Measurements from ENCODE around the gene ALDH4A1. TPM values are rescaled to one million over a fixed set of nuclear protein-coding genes. Genes with fewer than 3 reads are reported as not detected.

ALDH4A1 gene
- total and polyA plus RNA-seq, 2 donors = 12.3 to 24.6 TPM

DNA sequence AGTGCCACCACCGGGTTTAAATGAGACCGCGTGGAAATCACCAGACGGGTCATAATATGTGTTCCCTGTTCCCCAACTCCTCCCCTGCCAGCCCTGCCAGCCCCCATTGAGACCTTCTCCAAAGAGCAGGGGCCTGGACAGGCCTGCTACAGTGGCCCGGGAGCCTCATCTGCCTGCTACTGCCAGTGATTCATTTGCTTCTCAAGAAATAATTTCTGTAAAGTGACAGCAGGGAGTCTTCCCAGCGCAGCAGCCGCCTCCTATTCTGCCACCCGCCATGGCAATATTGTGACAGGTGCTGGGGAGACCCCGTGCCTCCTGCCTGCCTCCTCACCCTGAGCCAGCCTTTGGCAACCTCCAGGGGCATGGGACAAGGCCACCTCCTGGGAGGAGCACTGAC, 45.2 kb upstream of the ALDH4A1 start:
- Histone ChIP-seq H3K4me3 (ENCODE audit: low read length in 2 of 2) (no peak overlapping the region), H3K27ac (ENCODE audit: low read depth in 1 of 2, low read length in 1 of 2) (no peak overlapping the region), H3K27me3 (ENCODE audit: control insufficient read depth in 2 of 2, insufficient read depth in 1 of 2, low read length in 1 of 2) (no peaks in the 10 kb centered on the region), H3K4me1 (ENCODE audit: control insufficient read depth in 2 of 2, insufficient read depth in 2 of 2, low read length in 2 of 2) (peaks cover 57 to 76% of the 10 kb centered on the region in 2 donors), H3K36me3 (ENCODE audit: control insufficient read depth in 2 of 2, insufficient read depth in 2 of 2, low read length in 1 of 2) (peaks cover 0 to 4% of the 10 kb centered on the region in 2 donors), H3K9me3 (ENCODE audit: control insufficient read depth in 2 of 2, insufficient read depth in 1 of 2, low read length in 1 of 2) (no peaks in the 10 kb centered on the region)
- no peak for DNase-seq (ENCODE audit: low read depth in 6 of 9, low spot score in 9 of 9)
- 87% methylated on average over 9 of the region's 9 CpGs for WGBS

DNA sequence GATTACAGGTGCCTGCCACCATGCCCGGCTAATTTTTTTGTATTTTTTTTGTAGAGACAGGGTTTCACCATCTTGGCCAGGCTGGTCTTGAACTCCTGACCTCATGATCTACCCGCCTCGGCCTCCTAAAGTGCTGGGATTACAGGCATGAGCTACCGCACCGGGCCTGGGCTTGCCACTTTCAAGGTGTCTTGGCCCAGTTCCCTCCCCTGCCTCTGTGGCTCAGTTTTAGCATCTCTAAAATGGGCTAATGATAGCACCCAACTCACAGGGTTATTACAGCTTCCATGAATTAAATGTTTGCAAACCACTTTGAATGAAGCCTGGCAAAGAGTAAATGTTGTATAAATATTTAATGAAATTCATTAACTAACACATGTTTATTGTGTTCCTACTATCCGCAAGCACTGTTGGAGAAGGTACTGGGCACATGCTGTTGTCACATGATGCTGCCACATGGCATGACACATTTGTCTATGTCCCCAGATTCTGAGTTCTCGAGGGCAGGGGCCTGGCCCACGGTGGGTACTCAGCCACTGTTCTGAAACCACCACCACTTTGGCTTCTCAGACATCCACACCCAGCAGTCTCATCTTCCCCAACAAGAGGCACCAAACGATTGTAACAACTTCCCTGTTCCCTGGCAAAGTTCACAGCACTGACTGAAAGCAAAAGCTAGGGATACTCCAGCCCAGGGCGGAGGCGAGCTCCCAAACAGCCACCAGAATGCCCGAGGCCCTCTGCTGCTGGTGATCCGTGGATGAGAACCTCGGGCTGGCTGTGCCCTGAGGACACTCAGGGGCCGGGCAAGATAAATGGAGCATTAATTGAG, 44.4 kb upstream of the ALDH4A1 start:
- Histone ChIP-seq H3K9me3 (ENCODE audit: control insufficient read depth in 2 of 2, insufficient read depth in 1 of 2, low read length in 1 of 2) (no peaks in the 10 kb centered on the region), H3K27ac (ENCODE audit: low read depth in 1 of 2, low read length in 1 of 2) (no peak overlapping the region), H3K27me3 (ENCODE audit: control insufficient read depth in 2 of 2, insufficient read depth in 1 of 2, low read length in 1 of 2) (no peaks in the 10 kb centered on the region), H3K4me1 (ENCODE audit: control insufficient read depth in 2 of 2, insufficient read depth in 2 of 2, low read length in 2 of 2) (peaks cover 52 to 70% of the 10 kb centered on the region in 2 donors), H3K4me3 (ENCODE audit: low read length in 2 of 2) (no peak overlapping the region), H3K36me3 (ENCODE audit: control insufficient read depth in 2 of 2, insufficient read depth in 2 of 2, low read length in 1 of 2) (peaks cover 0 to 4% of the 10 kb centered on the region in 2 donors)
- 83% methylated on average over 15 of the region's 15 CpGs for WGBS
- no peak for DNase-seq (ENCODE audit: low read depth in 6 of 9, low spot score in 9 of 9)

DNA sequence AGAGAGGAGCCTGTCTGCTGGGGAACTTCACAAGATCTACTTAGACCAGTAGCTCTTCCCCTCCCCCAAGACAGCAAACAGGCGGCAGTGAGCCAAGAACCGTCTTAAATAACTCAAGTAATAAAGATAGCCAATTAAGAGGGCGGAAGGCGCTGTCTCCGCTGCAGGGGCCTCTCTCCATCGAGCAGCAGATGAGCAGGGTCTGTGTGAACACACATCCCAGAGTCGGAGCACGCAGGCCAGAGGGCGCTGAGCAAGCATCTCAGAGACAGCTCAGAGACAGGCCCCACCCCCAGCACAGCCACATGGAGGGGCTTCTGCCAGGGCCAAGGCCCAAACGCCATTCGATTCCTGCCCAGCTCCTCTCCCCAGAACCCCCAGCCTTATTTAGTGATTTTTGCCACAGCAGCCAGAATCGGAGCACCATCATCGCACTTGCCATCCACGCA, 43.1 kb upstream of the ALDH4A1 start:
- Histone ChIP-seq H3K36me3 (ENCODE audit: control insufficient read depth in 2 of 2, insufficient read depth in 2 of 2, low read length in 1 of 2) (peaks cover 0 to 4% of the 10 kb centered on the region in 2 donors), H3K4me1 (ENCODE audit: control insufficient read depth in 2 of 2, insufficient read depth in 2 of 2, low read length in 2 of 2) (peaks cover 39 to 60% of the 10 kb centered on the region in 2 donors), H3K4me3 (ENCODE audit: low read length in 2 of 2) (no peak overlapping the region), H3K27me3 (ENCODE audit: control insufficient read depth in 2 of 2, insufficient read depth in 1 of 2, low read length in 1 of 2) (no peaks in the 10 kb centered on the region), H3K9me3 (ENCODE audit: control insufficient read depth in 2 of 2, insufficient read depth in 1 of 2, low read length in 1 of 2) (no peaks in the 10 kb centered on the region), H3K27ac (ENCODE audit: low read depth in 1 of 2, low read length in 1 of 2) (no peak overlapping the region)
- DNase-seq (ENCODE audit: low read depth in 6 of 9, low spot score in 9 of 9) = no peak
- WGBS = 77% methylated on average over 14 of the region's 14 CpGs

DNA sequence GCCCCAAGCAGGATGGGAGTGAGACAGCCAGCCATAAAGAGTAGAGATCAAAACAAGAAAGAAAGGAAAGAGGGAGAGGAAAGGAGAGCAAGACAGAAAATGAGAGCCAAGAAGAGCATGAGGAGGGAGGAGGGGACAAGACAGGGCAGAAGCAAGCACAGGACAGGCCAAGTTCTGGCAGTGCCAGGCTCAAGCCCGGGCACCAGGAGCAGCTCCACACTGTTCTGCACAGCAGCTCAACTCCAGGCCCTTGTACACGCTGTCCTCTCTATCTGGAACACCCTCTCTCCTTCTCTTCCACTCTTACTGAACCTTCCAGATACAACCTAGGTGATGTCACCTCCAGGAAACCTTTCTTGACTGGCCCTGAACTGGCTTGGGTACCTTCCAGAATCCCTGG, 42.5 kb upstream of the ALDH4A1 start:
- Histone ChIP-seq H3K4me3 (ENCODE audit: low read length in 2 of 2) (no peak overlapping the region), H3K9me3 (ENCODE audit: control insufficient read depth in 2 of 2, insufficient read depth in 1 of 2, low read length in 1 of 2) (no peaks in the 10 kb centered on the region), H3K4me1 (ENCODE audit: control insufficient read depth in 2 of 2, insufficient read depth in 2 of 2, low read length in 2 of 2) (peaks cover 33 to 58% of the 10 kb centered on the region in 2 donors), H3K27ac (ENCODE audit: low read depth in 1 of 2, low read length in 1 of 2) (no peak overlapping the region), H3K27me3 (ENCODE audit: control insufficient read depth in 2 of 2, insufficient read depth in 1 of 2, low read length in 1 of 2) (no peaks in the 10 kb centered on the region), H3K36me3 (ENCODE audit: control insufficient read depth in 2 of 2, insufficient read depth in 2 of 2, low read length in 1 of 2) (peaks cover 0 to 4% of the 10 kb centered on the region in 2 donors)
- DNase-seq (ENCODE audit: low read depth in 6 of 9, low spot score in 9 of 9) = no peak
- WGBS = 97% methylated on average over 2 of the region's 2 CpGs

DNA sequence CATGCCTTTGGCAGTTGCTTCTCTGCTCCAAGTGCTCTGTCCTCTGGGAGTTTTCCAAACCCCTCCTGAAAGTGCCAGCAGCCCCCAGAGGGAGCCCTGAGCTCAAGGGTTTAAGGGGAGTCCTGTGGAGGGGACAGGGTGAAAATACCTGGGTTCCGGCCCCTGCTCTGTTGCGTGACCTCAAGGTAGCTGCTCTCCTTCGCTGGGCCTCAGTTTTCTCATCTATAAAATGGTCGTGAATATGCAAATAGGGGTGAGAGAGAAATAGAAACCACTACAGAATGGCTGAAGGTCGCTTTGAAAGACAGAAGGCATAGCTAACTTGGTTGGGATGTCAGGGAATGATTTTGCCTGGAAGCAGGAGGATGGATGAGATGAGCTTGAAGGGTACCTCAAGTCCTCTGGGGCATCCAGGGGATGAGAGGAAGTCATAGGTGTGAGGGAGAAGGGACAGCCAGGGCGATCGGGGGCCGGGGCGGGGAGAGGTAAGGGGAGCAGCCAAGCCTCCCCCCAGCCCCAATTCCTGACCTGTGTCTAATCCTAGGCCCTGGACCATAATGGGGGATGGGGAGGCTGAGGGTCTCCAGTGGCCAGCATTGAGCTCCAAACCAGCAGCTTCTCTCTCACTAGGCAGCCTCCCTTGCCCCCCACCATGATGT, 41.7 kb upstream of the ALDH4A1 start:
- H3K27ac ChIP-seq (ENCODE audit: low read depth in 1 of 2, low read length in 1 of 2) = no peak overlapping the region
- 98% methylated on average over 9 of the region's 9 CpGs for WGBS
- H3K9me3 ChIP-seq (ENCODE audit: control insufficient read depth in 2 of 2, insufficient read depth in 1 of 2, low read length in 1 of 2) = no peaks in the 10 kb centered on the region
- peaks cover 25 to 55% of the 10 kb centered on the region in 2 donors for H3K4me1 ChIP-seq (ENCODE audit: control insufficient read depth in 2 of 2, insufficient read depth in 2 of 2, low read length in 2 of 2)
- DNase-seq (ENCODE audit: low read depth in 6 of 9, low spot score in 9 of 9) = no peak
- H3K36me3 ChIP-seq (ENCODE audit: control insufficient read depth in 2 of 2, insufficient read depth in 2 of 2, low read length in 1 of 2) = peaks cover 0 to 4% of the 10 kb centered on the region in 2 donors
- H3K4me3 ChIP-seq (ENCODE audit: low read length in 2 of 2) = no peak overlapping the region
- no peaks in the 10 kb centered on the region for H3K27me3 ChIP-seq (ENCODE audit: control insufficient read depth in 2 of 2, insufficient read depth in 1 of 2, low read length in 1 of 2)

DNA sequence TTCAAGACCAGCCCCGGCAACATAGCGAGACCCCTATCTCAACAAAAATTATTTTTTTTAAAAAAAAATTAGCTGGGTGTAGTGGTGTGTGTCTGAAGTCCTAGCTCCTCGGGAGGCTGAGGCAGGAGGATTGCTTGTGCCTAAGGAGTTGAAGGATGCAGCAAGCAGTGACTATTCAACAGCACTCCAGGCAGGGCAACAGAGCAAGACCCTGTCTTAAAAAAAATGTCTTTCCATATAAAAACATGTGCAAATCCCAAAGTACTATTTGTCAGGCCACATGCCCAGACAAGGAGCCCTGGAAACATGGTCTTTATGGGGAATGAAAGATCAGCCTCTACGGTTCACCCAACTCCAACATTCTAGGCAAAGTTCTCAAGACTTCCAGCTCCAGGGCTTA, 40.8 kb upstream of the ALDH4A1 start:
- Histone ChIP-seq H3K9me3 (ENCODE audit: control insufficient read depth in 2 of 2, insufficient read depth in 1 of 2, low read length in 1 of 2) (no peaks in the 10 kb centered on the region), H3K27me3 (ENCODE audit: control insufficient read depth in 2 of 2, insufficient read depth in 1 of 2, low read length in 1 of 2) (no peaks in the 10 kb centered on the region), H3K36me3 (ENCODE audit: control insufficient read depth in 2 of 2, insufficient read depth in 2 of 2, low read length in 1 of 2) (peaks cover 0 to 4% of the 10 kb centered on the region in 2 donors), H3K4me3 (ENCODE audit: low read length in 2 of 2) (no peak overlapping the region), H3K4me1 (ENCODE audit: control insufficient read depth in 2 of 2, insufficient read depth in 2 of 2, low read length in 2 of 2) (peaks cover 16 to 47% of the 10 kb centered on the region in 2 donors), H3K27ac (ENCODE audit: low read depth in 1 of 2, low read length in 1 of 2) (no peak overlapping the region)
- DNase-seq (ENCODE audit: low read depth in 6 of 9, low spot score in 9 of 9) = no peak
- 98% methylated on average over 4 of the region's 4 CpGs for WGBS

DNA sequence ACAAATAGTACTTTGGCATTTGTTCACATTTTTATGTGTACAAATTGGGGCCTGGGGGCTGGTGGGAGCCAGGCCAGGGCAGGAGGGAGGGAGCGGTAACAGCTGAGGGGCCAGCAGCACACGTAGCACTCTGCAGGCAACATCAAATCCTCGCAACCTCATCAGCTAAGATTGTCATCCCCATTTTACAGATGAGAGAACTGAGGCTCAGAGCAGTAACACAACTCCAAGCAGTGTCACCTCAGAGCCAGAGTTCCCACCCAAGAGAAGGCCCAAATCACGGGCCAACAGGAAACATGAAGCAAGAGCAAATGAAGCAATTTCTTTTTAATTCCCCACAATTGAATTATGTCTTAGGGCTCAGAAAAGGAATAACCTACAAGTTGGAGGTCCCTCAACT, 40.0 kb upstream of the ALDH4A1 start:
- 96% methylated on average over 4 of the region's 4 CpGs for WGBS
- Histone ChIP-seq H3K27ac (ENCODE audit: low read depth in 1 of 2, low read length in 1 of 2) (no peak overlapping the region), H3K9me3 (ENCODE audit: control insufficient read depth in 2 of 2, insufficient read depth in 1 of 2, low read length in 1 of 2) (no peaks in the 10 kb centered on the region), H3K4me3 (ENCODE audit: low read length in 2 of 2) (no peak overlapping the region), H3K4me1 (ENCODE audit: control insufficient read depth in 2 of 2, insufficient read depth in 2 of 2, low read length in 2 of 2) (peaks cover 8 to 38% of the 10 kb centered on the region in 2 donors), H3K27me3 (ENCODE audit: control insufficient read depth in 2 of 2, insufficient read depth in 1 of 2, low read length in 1 of 2) (no peaks in the 10 kb centered on the region), H3K36me3 (ENCODE audit: control insufficient read depth in 2 of 2, insufficient read depth in 2 of 2, low read length in 1 of 2) (peaks cover 0 to 4% of the 10 kb centered on the region in 2 donors)
- no peak for DNase-seq (ENCODE audit: low read depth in 6 of 9, low spot score in 9 of 9)

DNA sequence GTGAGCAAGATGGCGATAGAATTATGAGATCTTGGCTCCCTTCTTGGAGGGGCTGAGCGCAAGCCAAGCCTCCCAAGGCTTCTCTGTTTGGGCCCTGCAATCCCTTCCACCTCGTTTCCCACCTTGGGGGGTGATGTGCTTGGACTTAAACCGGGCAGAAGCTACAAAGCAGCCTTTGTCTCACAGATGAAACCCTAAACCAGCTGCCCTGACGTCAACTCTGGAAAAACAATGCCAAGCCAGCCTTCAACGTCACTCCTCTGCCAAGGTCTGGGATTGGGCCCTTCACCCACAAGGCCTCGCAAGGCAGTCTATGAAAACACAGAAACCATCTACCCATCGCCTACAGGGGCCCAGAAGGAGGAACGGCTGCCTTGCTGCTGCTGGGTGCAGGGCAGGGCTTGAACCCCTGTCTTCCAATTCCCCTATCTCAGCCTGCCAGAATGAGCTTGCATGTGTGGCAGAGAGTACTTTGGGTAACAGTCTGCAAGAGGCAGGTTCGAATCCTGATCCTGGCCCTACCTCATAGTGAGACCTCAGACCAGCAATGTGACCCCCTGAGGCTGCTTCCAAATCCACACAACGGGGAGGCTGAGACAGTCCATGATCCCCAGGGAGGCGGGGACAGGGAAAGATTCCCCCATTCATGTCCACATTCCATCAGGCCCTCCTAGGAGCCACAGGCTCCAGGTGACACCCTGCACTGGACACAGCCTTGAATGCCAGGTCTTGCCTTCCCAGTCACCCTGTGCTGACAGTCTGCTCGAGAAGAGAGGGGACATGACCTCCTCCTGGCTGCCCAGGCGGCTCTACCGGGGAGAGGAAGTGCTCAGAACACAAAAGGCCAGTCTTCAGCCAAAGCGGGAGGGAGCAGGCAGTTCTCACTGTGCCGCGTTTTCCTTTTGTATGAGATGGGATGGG, 39.1 kb upstream of the ALDH4A1 start:
- Histone ChIP-seq H3K36me3 (ENCODE audit: control insufficient read depth in 2 of 2, insufficient read depth in 2 of 2, low read length in 1 of 2) (peaks cover 0 to 4% of the 10 kb centered on the region in 2 donors), H3K27me3 (ENCODE audit: control insufficient read depth in 2 of 2, insufficient read depth in 1 of 2, low read length in 1 of 2) (no peaks in the 10 kb centered on the region), H3K4me3 (ENCODE audit: low read length in 2 of 2) (no peak overlapping the region), H3K4me1 (ENCODE audit: control insufficient read depth in 2 of 2, insufficient read depth in 2 of 2, low read length in 2 of 2) (peaks cover 2 to 34% of the 10 kb centered on the region in 2 donors), H3K27ac (ENCODE audit: low read depth in 1 of 2, low read length in 1 of 2) (no peak overlapping the region), H3K9me3 (ENCODE audit: control insufficient read depth in 2 of 2, insufficient read depth in 1 of 2, low read length in 1 of 2) (no peaks in the 10 kb centered on the region)
- no peak for DNase-seq (ENCODE audit: low read depth in 6 of 9, low spot score in 9 of 9)
- 96% methylated on average over 18 of the region's 18 CpGs for WGBS

Data from thymus (tissue), 11 donors.